Heart right ventricle (tissue), 16 donors: ENCODE results near the gene CAPN15. TPM values are rescaled to one million over a fixed set of nuclear protein-coding genes. Genes with fewer than 3 reads are reported as not detected.
A peak's percentile ranks its signal among the peaks of the same experiment; 100 is the strongest.

Experiments used
- ATAC-seq, 8 donors: fragments of 200-7000 bp; cut with Tn5 transposase; one replicate each; pipeline ENCODE4 v1.9.1; 2020; ENCODE audit warnings: mild to moderate bottlenecking in 8 of 8, moderate library complexity in 8 of 8, moderate number of reproducible peaks in 1 of 8
- DNase-seq, 2 donors: peaks; one replicate each; pipeline ENCODE4 v3.0.0-alpha.2; 2020
- H3K27ac ChIP-seq, 10 donors: fragments of 200-600 bp; sonication (generic) in 2 of 10; one replicate each; pipeline versions ENCODE4 v1.5.0 to v1.8.0; 2020 to 2022; ENCODE audit warnings: mild to moderate bottlenecking in 3 of 10
- H3K27me3 ChIP-seq, 7 donors: fragments of 200-600 bp; one replicate each; pipeline ENCODE4 v1.8.0; 2021 to 2022; ENCODE audit warnings: mild to moderate bottlenecking in 2 of 7
- H3K36me3 ChIP-seq, 9 donors: fragments of 200-600 bp; sonication (generic) in 1 of 9; one replicate each; pipeline versions ENCODE4 v1.5.0 to v1.8.0; 2020 to 2022; ENCODE audit warnings: mild to moderate bottlenecking in 2 of 9
- H3K4me1 ChIP-seq, 9 donors: fragments of 200-600 bp; sonication (generic) in 1 of 9; one replicate each; pipeline versions ENCODE4 v1.5.0 to v1.8.0; 2020 to 2022; ENCODE audit warnings: mild to moderate bottlenecking in 4 of 9
- H3K4me3 ChIP-seq, 10 donors: fragments of 200-600 bp; sonication (generic) in 2 of 10; one replicate each; pipeline versions ENCODE4 v1.5.0 to v1.8.0; 2020 to 2022; ENCODE audit warnings: mild to moderate bottlenecking in 7 of 10, moderate library complexity in 2 of 10
- H3K9me3 ChIP-seq, 11 donors: fragments of 200-600 bp in 10 of 11; sonication (generic) in 2 of 11; one replicate each; pipeline versions ENCODE4 v1.5.0 to v1.8.0; 2013 to 2022; ENCODE audit warnings: mild to moderate bottlenecking in 2 of 11, control low read depth in 1 of 11, moderate library complexity in 1 of 11
- WGBS, 2 donors: extraction: QIAGEN DNeasy Blood & Tissue Kit; methylation state at CpG; one replicate each; pipeline ENCODE4 v1.1.7; 2013; ENCODE audit warnings: inconsistent platforms in 1 of 2; 5-methylcytosine and 5-hydroxymethylcytosine counted together
- intact Hi-C, 10 donors: fragments of 100-400 bp; cut with DNase I; formaldehyde crosslinking; loops; one replicate each; pipeline versions ENCODE4 v1.11.1 to v1.14.2; 2022
- polyA plus RNA-seq, 2 donors: library from polyadenylated mRNA; stranded (reverse); fragments of 200-250 nt; gene quantifications; one replicate each; pipeline ENCODE4 v1.2.3, GENCODE V29; 2013
- total RNA-seq, 10 donors: library from RNA; stranded (reverse); fragmentation: NEBNext Ultra II Directional in 3 of 10; extraction: Animal tissue kit (Norgen Biotek cat#: 25700) in 3 of 10; gene quantifications; one replicate each; pipeline versions ENCODE4 v1.2.1 to v1.2.4, GENCODE V29; 2021 to 2023
- TF ChIP-seq, protein P1 (sequence below), 9 donors: fragments of 200-600 bp; sonication (generic) in 2 of 9; IDR thresholded peaks; one replicate each; pipeline versions ENCODE4 v1.5.0 to v1.8.0; 2021 to 2022; ENCODE audit warnings: antibody characterized with exemption in 9 of 9, mild to moderate bottlenecking in 5 of 9, moderate library complexity in 1 of 9
- donor health status: Arrhythmogenic right ventricular cardiomyopathy.
- donor health status: ischemic (EF 13 %, LVEDD 7.1; RV severe dilation, severe dysfunction).
- donor health status: healthy with polysubstance abuse.
- donor health status: DM: no; HTN: yes; CAD: no.
- donor health status: DM: no; HTN: no; CAD: no.
- donor health status: ischemic (EF 25% LVEDD 6.9; RV normal size, moderate dysfunction).
- donor health status: ischemic (EF 25% LVEDD 5.7; RV mildly dilated, moderate dysfunction).
- donor health status: healthy.
- donor health status: DM: yes; HTN: yes; CAD: no.
- donor health status: Ischemic cardiomyopathy.
- donor health status: ischemic (EF 35%, LVEDD 5.7; RV mildly dilated, moderate dysfunction).
- donor health status: nonischemic (EF 11% LVEDD 7.7; RV severe dilation, severe dysfunction).
- donor health status: DM: yes; HTN: yes; CAD: no.
- donor health status: PGD.
- donor health status: ischemic (EF 29% LVEDD 5.4; RV normal size, mild dysfunction).
- donor health status: nonischemic (EF 23%, LVEDD 6.1; RV moderate dilation, normal function).

Gene CAPN15
- total and polyA plus RNA-seq, 12 donors: 11.1 to 39.5 (median 16.0) TPM

DNA sequence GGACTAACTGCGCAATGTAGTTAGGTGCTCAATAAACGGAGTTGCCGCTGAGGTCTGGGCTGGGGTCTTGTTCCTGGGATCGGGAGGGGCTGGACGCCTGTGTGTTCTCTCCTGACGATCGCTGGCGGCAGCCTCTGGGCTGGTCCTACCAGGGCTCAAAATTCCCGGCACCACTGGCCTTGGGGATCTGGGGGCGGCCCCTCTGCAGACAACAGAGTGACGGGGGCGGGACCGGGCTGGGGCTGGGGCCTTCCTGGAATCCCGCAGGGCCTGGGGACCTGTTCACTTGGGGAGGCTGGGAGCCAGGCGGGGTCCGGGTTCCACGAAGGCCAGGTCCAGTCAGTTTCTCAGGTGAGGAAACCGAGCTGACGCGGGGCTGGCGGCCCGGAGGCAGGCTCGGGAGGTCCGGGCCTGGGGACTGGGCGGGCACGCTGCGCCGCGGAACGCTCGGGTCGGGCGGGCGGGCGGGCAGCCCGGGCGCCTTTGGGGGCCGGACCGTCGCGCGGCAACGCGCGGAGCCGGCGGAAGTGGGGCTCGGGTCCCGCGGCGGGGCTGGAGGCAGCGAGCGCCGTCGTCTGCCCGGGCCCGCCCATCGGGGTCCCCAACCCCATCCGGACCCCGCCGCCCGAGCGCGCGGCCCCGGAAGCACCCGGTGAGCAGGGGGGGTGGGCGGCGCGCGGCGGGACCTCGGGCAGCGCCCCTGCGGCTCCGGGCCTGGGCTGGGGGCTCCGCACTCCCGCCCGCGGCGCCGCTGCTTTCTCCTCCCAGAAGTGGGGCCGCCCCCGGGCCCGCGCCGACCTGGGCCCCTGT lies 42.1 kb downstream of the CAPN15 start, which contains the start of gene PIGQ:
TSS of gene PIGQ (plus strand) at position 524 of the 810 bp plus-strand sequence. CDS start 4,107 bp downstream, outside the sequence.
- ATAC-seq (peak; percentile 42 to 77 (median 64)), DNase-seq (peak; percentile 68 to 73)
- TF ChIP-seq, protein P1, sequence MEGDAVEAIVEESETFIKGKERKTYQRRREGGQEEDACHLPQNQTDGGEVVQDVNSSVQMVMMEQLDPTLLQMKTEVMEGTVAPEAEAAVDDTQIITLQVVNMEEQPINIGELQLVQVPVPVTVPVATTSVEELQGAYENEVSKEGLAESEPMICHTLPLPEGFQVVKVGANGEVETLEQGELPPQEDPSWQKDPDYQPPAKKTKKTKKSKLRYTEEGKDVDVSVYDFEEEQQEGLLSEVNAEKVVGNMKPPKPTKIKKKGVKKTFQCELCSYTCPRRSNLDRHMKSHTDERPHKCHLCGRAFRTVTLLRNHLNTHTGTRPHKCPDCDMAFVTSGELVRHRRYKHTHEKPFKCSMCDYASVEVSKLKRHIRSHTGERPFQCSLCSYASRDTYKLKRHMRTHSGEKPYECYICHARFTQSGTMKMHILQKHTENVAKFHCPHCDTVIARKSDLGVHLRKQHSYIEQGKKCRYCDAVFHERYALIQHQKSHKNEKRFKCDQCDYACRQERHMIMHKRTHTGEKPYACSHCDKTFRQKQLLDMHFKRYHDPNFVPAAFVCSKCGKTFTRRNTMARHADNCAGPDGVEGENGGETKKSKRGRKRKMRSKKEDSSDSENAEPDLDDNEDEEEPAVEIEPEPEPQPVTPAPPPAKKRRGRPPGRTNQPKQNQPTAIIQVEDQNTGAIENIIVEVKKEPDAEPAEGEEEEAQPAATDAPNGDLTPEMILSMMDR (IDR thresholded peaks at IDR 0.05): no peak
- peaks cover 0 to 20% (median 4%) of the 10 kb centered on the region in 9 donors for H3K36me3 ChIP-seq
- H3K9me3 ChIP-seq: no peaks in the 10 kb centered on the region
- H3K4me1 ChIP-seq: peaks cover 18 to 50% (median 42%) of the 10 kb centered on the region in 9 donors
- no peaks in the 10 kb centered on the region for H3K27me3 ChIP-seq
- WGBS, 2 donors: 1% methylated on average over 72 to 87 of the region's 87 CpGs
- peak within 1 kb of the TSS; percentile 68 to 95 (median 86) for H3K4me3 ChIP-seq
- H3K27ac ChIP-seq: peak within 1 kb of the TSS; percentile 9 to 91 (median 84)
- intact Hi-C loops: loop anchor here in 1 of 10 donors (2.0 to 5.0 kb wide), 2 partner anchors 19 to 42 kb away; partner anchors contain the start of gene CAPN15

DNA sequence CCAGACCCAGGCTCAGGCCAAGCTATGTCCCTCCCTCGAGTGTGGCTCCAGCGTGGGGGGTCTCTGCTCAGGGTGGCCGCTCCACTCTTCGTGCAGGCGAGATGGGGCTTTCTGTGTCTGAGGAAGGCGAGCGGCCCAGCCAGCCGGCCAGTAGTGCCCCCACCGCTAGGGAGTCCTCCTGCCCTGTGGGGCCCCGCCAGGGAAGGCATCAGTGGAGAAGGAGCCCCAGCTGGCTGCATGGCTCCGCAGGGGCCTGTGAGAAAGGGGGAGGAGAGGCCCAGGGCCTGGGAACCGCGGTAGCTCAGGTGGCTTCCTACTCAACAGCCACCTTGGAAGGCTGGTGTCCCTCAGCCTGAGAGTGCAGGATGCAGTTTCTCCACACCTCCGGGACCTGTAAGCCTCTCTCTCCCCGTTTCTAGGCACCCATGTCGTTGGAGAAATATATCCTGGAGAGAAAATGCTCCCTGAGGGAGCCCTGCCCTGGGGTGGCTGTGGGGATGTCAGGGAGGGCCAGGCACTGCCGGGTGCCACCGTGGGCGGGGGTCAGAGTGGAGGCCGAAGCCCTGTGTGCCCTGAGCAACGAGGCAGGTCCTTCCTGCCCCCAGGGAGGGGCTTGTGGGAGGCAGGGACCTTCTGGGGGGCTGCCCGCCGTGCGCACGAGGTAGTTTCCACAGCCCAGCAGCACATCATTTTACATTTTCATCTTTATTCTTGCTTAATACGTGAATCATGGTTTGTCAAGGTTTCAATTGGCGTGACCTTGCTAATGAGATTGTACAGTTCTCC lies 45.5 kb downstream of the CAPN15 start:
- 79 to 89% methylated on average over 27 of the region's 27 CpGs for WGBS, 2 donors
- Histone ChIP-seq H3K9me3 (no peaks in the 10 kb centered on the region), H3K4me1 (peaks cover 6 to 22% (median 19%) of the 10 kb centered on the region in 9 donors), H3K27me3 (no peaks in the 10 kb centered on the region), H3K27ac (no peak overlapping the region), H3K4me3 (no peak overlapping the region), H3K36me3 (peaks cover 0 to 40% (median 12%) of the 10 kb centered on the region in 9 donors)
- intact Hi-C loops: no loop called here
- no peak for ATAC-seq
- no peak for DNase-seq
- TF ChIP-seq, protein P1 (IDR thresholded peaks at IDR 0.05): no peak

DNA sequence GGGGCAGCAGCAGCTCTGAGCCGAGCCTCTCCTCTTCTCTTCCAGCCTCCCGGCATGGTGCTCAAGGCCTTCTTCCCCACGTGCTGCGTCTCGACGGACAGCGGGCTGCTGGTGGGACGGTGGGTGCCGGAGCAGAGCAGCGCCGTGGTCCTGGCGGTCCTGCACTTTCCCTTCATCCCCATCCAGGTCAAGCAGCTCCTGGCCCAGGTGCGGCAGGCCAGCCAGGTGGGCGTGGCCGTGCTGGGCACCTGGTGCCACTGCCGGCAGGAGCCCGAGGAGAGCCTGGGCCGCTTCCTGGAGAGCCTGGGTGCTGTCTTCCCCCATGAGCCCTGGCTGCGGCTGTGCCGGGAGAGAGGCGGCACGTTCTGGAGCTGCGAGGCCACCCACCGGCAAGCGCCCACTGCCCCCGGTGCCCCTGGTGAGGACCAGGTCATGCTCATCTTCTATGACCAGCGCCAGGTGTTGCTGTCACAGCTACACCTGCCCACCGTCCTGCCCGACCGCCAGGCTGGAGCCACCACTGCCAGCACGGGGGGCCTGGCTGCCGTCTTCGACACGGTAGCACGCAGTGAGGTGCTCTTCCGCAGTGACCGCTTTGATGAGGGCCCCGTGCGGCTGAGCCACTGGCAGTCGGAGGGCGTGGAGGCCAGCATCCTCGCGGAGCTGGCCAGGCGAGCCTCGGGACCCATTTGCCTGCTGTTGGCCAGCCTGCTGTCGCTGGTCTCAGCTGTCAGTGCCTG lies 46.7 kb downstream of the CAPN15 start:
- 95 to 96% methylated on average over 43 to 46 of the region's 46 CpGs for WGBS, 2 donors
- Histone ChIP-seq H3K27me3 (no peaks in the 10 kb centered on the region), H3K36me3 (peaks cover 0 to 40% (median 12%) of the 10 kb centered on the region in 9 donors), H3K9me3 (no peaks in the 10 kb centered on the region), H3K27ac (no peak overlapping the region), H3K4me3 (no peak overlapping the region), H3K4me1 (peaks cover 1 to 19% (median 10%) of the 10 kb centered on the region in 9 donors)
- TF ChIP-seq, protein P1 (IDR thresholded peaks at IDR 0.05): no peak
- ATAC-seq (no peak), DNase-seq (no peak)
- intact Hi-C loops: no loop called here
